ENCODE data around the gene NDUFC2. TPM values are rescaled to one million over a fixed set of nuclear protein-coding genes. Genes with fewer than 3 reads are reported as not detected.
A peak's percentile ranks its signal among the peaks of the same experiment; 100 is the strongest.

The NDUFC2 gene
- total and polyA plus RNA-seq, 2 experiments from 2014 or later = 122 to 711 TPM

DNA sequence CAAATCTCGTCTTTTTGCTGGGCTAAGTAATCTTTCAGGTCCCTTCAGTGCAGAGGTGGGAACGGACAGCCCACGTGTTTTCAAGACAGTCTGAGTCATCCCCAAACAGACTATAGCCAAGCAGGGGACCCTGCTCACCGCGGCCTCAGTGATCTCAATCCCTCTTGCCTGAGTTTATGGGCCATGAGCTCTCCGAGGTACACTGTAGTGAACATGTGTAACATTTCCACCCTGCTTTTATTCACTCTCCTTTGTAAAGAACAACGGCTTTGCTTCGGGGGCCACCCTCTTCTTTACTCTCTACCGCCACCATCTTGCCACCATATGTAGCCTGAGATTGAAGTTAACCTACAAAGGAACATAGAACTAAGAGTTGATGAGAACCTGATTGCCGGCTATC, 45.0 kb downstream of the NDUFC2 start:
- Histone ChIP-seq H2AFZ (peak overlapping the region; percentile 35), H3K27ac (ENCODE audit: low read depth) (no peak overlapping the region), H3K4me1 (ENCODE audit: insufficient read depth) (no peaks in the 10 kb centered on the region), H3K4me2 (no peak overlapping the region), H3K4me3 (no peak overlapping the region), H3K36me3 (ENCODE audit: insufficient read depth) (no peaks in the 10 kb centered on the region), H3F3A (replicated peaks; ENCODE audit: low read depth) (no peaks in the 10 kb centered on the region), H3K9me2 (ENCODE audit: insufficient read depth) (no peaks in the 10 kb centered on the region), H3K79me2 (replicated peaks; ENCODE audit: insufficient read depth) (no peaks in the 10 kb centered on the region), H3K27me3 (ENCODE audit: insufficient read depth) (no peaks in the 10 kb centered on the region), H4K20me1 (replicated peaks; ENCODE audit: insufficient read depth) (no peaks in the 10 kb centered on the region)
- Mint-ChIP-seq H3K27me3 (ENCODE audit: insufficient read depth, low read depth, poor library complexity) (no peaks in the 10 kb centered on the region), H3K4me1 (peaks cover 8% of the 10 kb centered on the region; the same call in 1 of the 3 replicates), H3K9me3 (no peaks in the 10 kb centered on the region), H3K27ac (peak overlapping the region; percentile 19), H3K36me3 (ENCODE audit: low read depth) (no peaks in the 10 kb centered on the region), H3K4me3 (no peak overlapping the region)
- DNase-seq (ENCODE audit: low spot score) = peak; percentile 51
- TF ChIP-seq, protein P1, sequence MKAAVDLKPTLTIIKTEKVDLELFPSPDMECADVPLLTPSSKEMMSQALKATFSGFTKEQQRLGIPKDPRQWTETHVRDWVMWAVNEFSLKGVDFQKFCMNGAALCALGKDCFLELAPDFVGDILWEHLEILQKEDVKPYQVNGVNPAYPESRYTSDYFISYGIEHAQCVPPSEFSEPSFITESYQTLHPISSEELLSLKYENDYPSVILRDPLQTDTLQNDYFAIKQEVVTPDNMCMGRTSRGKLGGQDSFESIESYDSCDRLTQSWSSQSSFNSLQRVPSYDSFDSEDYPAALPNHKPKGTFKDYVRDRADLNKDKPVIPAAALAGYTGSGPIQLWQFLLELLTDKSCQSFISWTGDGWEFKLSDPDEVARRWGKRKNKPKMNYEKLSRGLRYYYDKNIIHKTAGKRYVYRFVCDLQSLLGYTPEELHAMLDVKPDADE (IDR thresholded peaks at IDR 0.05) = no peak
- TF ChIP-seq EZH2phosphoT487 (IDR thresholded peaks at IDR 0.05; ENCODE audit: unreplicated experiment) (no peak), NANOG (IDR thresholded peaks at IDR 0.05; ENCODE audit: borderline replicate concordance) (no peak), ZNF331 (CRISPR knock-in tag; IDR thresholded peaks at IDR 0.05; ENCODE audit: low read depth) (no peak), ZNF114 (CRISPR knock-in tag; IDR thresholded peaks at IDR 0.05) (no peak)
- TF ChIP-seq, protein P2, sequence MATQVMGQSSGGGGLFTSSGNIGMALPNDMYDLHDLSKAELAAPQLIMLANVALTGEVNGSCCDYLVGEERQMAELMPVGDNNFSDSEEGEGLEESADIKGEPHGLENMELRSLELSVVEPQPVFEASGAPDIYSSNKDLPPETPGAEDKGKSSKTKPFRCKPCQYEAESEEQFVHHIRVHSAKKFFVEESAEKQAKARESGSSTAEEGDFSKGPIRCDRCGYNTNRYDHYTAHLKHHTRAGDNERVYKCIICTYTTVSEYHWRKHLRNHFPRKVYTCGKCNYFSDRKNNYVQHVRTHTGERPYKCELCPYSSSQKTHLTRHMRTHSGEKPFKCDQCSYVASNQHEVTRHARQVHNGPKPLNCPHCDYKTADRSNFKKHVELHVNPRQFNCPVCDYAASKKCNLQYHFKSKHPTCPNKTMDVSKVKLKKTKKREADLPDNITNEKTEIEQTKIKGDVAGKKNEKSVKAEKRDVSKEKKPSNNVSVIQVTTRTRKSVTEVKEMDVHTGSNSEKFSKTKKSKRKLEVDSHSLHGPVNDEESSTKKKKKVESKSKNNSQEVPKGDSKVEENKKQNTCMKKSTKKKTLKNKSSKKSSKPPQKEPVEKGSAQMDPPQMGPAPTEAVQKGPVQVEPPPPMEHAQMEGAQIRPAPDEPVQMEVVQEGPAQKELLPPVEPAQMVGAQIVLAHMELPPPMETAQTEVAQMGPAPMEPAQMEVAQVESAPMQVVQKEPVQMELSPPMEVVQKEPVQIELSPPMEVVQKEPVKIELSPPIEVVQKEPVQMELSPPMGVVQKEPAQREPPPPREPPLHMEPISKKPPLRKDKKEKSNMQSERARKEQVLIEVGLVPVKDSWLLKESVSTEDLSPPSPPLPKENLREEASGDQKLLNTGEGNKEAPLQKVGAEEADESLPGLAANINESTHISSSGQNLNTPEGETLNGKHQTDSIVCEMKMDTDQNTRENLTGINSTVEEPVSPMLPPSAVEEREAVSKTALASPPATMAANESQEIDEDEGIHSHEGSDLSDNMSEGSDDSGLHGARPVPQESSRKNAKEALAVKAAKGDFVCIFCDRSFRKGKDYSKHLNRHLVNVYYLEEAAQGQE (IDR thresholded peaks at IDR 0.05; ENCODE audit: unreplicated experiment) = no peak
- TF ChIP-seq, protein P3, sequence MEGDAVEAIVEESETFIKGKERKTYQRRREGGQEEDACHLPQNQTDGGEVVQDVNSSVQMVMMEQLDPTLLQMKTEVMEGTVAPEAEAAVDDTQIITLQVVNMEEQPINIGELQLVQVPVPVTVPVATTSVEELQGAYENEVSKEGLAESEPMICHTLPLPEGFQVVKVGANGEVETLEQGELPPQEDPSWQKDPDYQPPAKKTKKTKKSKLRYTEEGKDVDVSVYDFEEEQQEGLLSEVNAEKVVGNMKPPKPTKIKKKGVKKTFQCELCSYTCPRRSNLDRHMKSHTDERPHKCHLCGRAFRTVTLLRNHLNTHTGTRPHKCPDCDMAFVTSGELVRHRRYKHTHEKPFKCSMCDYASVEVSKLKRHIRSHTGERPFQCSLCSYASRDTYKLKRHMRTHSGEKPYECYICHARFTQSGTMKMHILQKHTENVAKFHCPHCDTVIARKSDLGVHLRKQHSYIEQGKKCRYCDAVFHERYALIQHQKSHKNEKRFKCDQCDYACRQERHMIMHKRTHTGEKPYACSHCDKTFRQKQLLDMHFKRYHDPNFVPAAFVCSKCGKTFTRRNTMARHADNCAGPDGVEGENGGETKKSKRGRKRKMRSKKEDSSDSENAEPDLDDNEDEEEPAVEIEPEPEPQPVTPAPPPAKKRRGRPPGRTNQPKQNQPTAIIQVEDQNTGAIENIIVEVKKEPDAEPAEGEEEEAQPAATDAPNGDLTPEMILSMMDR (conservative IDR thresholded peaks at IDR 0.05; ENCODE audit: low read depth in 2 of 2) = peak; percentile 45 to 50
- TF ChIP-seq, protein P4, sequence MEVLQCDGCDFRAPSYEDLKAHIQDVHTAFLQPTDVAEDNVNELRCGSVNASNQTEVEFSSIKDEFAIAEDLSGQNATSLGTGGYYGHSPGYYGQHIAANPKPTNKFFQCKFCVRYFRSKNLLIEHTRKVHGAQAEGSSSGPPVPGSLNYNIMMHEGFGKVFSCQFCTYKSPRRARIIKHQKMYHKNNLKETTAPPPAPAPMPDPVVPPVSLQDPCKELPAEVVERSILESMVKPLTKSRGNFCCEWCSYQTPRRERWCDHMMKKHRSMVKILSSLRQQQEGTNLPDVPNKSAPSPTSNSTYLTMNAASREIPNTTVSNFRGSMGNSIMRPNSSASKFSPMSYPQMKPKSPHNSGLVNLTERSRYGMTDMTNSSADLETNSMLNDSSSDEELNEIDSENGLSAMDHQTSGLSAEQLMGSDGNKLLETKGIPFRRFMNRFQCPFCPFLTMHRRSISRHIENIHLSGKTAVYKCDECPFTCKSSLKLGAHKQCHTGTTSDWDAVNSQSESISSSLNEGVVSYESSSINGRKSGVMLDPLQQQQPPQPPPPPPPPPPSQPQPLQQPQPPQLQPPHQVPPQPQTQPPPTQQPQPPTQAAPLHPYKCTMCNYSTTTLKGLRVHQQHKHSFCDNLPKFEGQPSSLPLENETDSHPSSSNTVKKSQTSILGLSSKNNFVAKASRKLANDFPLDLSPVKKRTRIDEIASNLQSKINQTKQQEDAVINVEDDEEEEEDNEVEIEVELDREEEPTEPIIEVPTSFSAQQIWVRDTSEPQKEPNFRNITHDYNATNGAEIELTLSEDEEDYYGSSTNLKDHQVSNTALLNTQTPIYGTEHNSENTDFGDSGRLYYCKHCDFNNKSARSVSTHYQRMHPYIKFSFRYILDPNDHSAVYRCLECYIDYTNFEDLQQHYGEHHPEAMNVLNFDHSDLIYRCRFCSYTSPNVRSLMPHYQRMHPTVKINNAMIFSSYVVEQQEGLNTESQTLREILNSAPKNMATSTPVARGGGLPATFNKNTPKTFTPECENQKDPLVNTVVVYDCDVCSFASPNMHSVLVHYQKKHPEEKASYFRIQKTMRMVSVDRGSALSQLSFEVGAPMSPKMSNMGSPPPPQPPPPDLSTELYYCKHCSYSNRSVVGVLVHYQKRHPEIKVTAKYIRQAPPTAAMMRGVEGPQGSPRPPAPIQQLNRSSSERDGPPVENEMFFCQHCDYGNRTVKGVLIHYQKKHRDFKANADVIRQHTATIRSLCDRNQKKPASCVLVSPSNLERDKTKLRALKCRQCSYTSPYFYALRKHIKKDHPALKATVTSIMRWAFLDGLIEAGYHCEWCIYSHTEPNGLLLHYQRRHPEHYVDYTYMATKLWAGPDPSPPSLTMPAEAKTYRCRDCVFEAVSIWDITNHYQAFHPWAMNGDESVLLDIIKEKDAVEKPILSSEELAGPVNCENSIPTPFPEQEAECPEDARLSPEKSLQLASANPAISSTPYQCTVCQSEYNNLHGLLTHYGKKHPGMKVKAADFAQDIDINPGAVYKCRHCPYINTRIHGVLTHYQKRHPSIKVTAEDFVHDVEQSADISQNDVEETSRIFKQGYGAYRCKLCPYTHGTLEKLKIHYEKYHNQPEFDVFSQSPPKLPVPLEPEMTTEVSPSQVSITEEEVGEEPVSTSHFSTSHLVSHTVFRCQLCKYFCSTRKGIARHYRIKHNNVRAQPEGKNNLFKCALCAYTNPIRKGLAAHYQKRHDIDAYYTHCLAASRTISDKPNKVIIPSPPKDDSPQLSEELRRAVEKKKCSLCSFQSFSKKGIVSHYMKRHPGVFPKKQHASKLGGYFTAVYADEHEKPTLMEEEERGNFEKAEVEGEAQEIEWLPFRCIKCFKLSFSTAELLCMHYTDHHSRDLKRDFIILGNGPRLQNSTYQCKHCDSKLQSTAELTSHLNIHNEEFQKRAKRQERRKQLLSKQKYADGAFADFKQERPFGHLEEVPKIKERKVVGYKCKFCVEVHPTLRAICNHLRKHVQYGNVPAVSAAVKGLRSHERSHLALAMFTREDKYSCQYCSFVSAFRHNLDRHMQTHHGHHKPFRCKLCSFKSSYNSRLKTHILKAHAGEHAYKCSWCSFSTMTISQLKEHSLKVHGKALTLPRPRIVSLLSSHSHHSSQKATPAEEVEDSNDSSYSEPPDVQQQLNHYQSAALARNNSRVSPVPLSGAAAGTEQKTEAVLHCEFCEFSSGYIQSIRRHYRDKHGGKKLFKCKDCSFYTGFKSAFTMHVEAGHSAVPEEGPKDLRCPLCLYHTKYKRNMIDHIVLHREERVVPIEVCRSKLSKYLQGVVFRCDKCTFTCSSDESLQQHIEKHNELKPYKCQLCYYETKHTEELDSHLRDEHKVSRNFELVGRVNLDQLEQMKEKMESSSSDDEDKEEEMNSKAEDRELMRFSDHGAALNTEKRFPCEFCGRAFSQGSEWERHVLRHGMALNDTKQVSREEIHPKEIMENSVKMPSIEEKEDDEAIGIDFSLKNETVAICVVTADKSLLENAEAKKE (CRISPR knock-in tag; IDR thresholded peaks at IDR 0.05) = no peak
- ATAC-seq = peak; percentile 48
